Measurements from ENCODE around the gene CEP162.
"Not testable (repeated sequence)": the region's sequence is repeated elsewhere in the genome, so short reads cannot be mapped to it uniquely, and the experiment has no call there.

Gene CEP162

GRCh38 chr6:84084705-84085104 is 142.7 kb downstream of the CEP162 start:
- not testable (repeated sequence) for DNase-seq

GRCh38 chr6:84082689-84083265 is 144.7 kb downstream of the CEP162 start:
- DNase-seq = no peak

- DNase-seq = no peak
Measured at GRCh38 chr6:84081222-84081621, 146.2 kb downstream of the CEP162 start.

GRCh38 chr6:84078335-84078734 is 149.1 kb downstream of the CEP162 start:
- no peak for DNase-seq

- DNase-seq = no peak
Measured at GRCh38 chr6:84077645-84078044, 149.8 kb downstream of the CEP162 start.

GRCh38 chr6:84074988-84075781 is 152.3 kb downstream of the CEP162 start:
- DNase-seq = no peak
